SK-N-SH (cell line): ENCODE measurements around the gene MRTFB. TPM values are rescaled to one million over a fixed set of nuclear protein-coding genes. Genes with fewer than 3 reads are reported as not detected.

ENCODE experiments used
- CTCF ChIA-PET: fragments of 300-600, 350-600 bp; formaldehyde crosslinking; extraction: SDS; loops from one replicate; lab custom pipeline; 2021; lab: Yijun Ruan, JAX
- POLR2A ChIA-PET: fragments of 350-600 bp; sonication (Branson Sonifier 250); formaldehyde crosslinking; extraction: SDS; loops from one replicate; lab custom pipeline; 2020; ENCODE audit warnings: antibody characterized with exemption, inconsistent platforms; lab: Yijun Ruan, JAX
- DNase-seq: peaks from one replicate; pipeline ENCODE4 v3.0.0; 2012
- H2AFZ ChIP-seq: fragments of 200-600 bp; sonication (generic); 2 replicates; pipeline ENCODE4 v1.8.1; 2016; ENCODE audit warnings: antibody characterized with exemption, mild to moderate bottlenecking, low read depth
- H3F3A ChIP-seq: fragments of 200-600 bp; sonication (generic); replicated peaks from 2 replicates; pipeline ENCODE3; 2016; ENCODE audit warnings: antibody characterized with exemption, mild to moderate bottlenecking; ENCODE audit not compliant: insufficient read depth
- H3K27ac ChIP-seq, 2 experiments: fragments of 200-500 bp in 1 of 2; fragments of 200-600 bp in 1 of 2; sonication (Bioruptor generic) in 1 of 2; sonication (generic), shearing (Covaris generic) in 1 of 2; 2 replicates each; pipeline versions ENCODE4 v1.5.1 to v1.6.1; 2014 to 2016; ENCODE audit warnings: low read depth in 2 of 2, inconsistent platforms in 1 of 2, low read length in 1 of 2, mild to moderate bottlenecking in 1 of 2, mixed read lengths in 1 of 2
- H3K27me3 ChIP-seq: fragments of 200-600 bp; sonication (generic), shearing (Covaris generic); 2 replicates; pipeline ENCODE4 v1.6.1; 2016; ENCODE audit warnings: mixed run types; ENCODE audit not compliant: insufficient read depth
- H3K36me3 ChIP-seq, 2 experiments: fragments of 200-500 bp in 1 of 2; fragments of 200-600 bp in 1 of 2; sonication (Bioruptor generic) in 1 of 2; sonication (generic) in 1 of 2; replicated peaks in 1 of 2; 2 replicates each; pipeline versions ENCODE3 to v1.5.1; 2014 to 2016; ENCODE audit warnings: low read length in 1 of 2, mild to moderate bottlenecking in 1 of 2; ENCODE audit not compliant: insufficient read depth in 2 of 2, control insufficient read depth in 1 of 2
- H3K4me1 ChIP-seq, 2 experiments: fragments of 200-500 bp in 1 of 2; fragments of 200-600 bp in 1 of 2; sonication (Bioruptor generic) in 1 of 2; sonication (generic), shearing (Covaris generic) in 1 of 2; 2 replicates each; pipeline versions ENCODE4 v1.5.1 to v1.6.1; 2014 to 2016; ENCODE audit warnings: low read depth in 1 of 2, low read length in 1 of 2, mixed run types in 1 of 2; ENCODE audit not compliant: insufficient read depth in 2 of 2, control insufficient read depth in 1 of 2
- H3K4me2 ChIP-seq: fragments of 200-600 bp; sonication (generic), shearing (Covaris generic); 2 replicates; pipeline ENCODE4 v1.6.1; 2017; ENCODE audit warnings: mixed run types
- H3K4me3 ChIP-seq, 2 experiments: fragments of 200-500 bp in 1 of 2; fragments of 200-600 bp in 1 of 2; sonication (Bioruptor generic) in 1 of 2; sonication (generic), shearing (Covaris generic) in 1 of 2; 2 replicates each; pipeline versions ENCODE4 v1.5.1 to v1.8.1; 2014 to 2016; ENCODE audit warnings: low read depth in 2 of 2, inconsistent platforms in 1 of 2, low read length in 1 of 2, mild to moderate bottlenecking in 1 of 2, mixed read lengths in 1 of 2, moderate library complexity in 1 of 2
- H3K79me2 ChIP-seq: fragments of 200-600 bp; sonication (generic); 2 replicates; pipeline ENCODE4 v1.8.1; 2017; ENCODE audit warnings: mild to moderate bottlenecking; ENCODE audit not compliant: insufficient read depth
- H3K9ac ChIP-seq: fragments of 200-600 bp; sonication (generic); 2 replicates; pipeline ENCODE4 v1.6.1; 2017; ENCODE audit warnings: mixed run types
- H3K9me2 ChIP-seq: fragments of 200-600 bp; sonication (generic); 2 replicates; pipeline ENCODE4 v1.6.1; 2017; ENCODE audit warnings: mixed run types
- H3K9me3 ChIP-seq: fragments of 200-600 bp; sonication (generic); 2 replicates; pipeline ENCODE4 v1.6.1; 2017; ENCODE audit warnings: mixed run types, mild to moderate bottlenecking, moderate library complexity
- H4K20me1 ChIP-seq: fragments of 200-600 bp; sonication (generic); 2 replicates; pipeline ENCODE4 v1.6.1; 2017; ENCODE audit warnings: mild to moderate bottlenecking, mixed run types; ENCODE audit not compliant: insufficient read depth
- CTCF ChIP-seq: fragments of 200-600 bp; sonication (generic); IDR thresholded peaks from 2 replicates; pipeline ENCODE4 v1.6.1; 2017; ENCODE audit warnings: antibody characterized with exemption, mild to moderate bottlenecking, moderate library complexity
- EZH2phosphoT487 ChIP-seq: fragments of 200-600 bp; sonication (generic); IDR thresholded peaks from 2 replicates; pipeline ENCODE4 v1.6.1; 2017; ENCODE audit warnings: low read depth, mixed run types, mild to moderate bottlenecking, antibody characterized with exemption, moderate library complexity, borderline replicate concordance
- FOSL2 ChIP-seq: IDR thresholded peaks from 2 replicates; pipeline ENCODE4 v1.4.0; 2012; ENCODE audit warnings: low read depth, mild to moderate bottlenecking, moderate library complexity, borderline replicate concordance
- GABPA ChIP-seq: IDR thresholded peaks from 2 replicates; pipeline ENCODE4 v1.4.0; 2012; ENCODE audit warnings: low read depth, mild to moderate bottlenecking
- MEF2A ChIP-seq: IDR thresholded peaks from 2 replicates; pipeline ENCODE4 v1.4.0; 2012; ENCODE audit warnings: low read depth, borderline replicate concordance
- MXI1 ChIP-seq: IDR thresholded peaks from 2 replicates; pipeline ENCODE4 v1.6.1; 2012; ENCODE audit warnings: mild to moderate bottlenecking, low read depth, low read length, improper control_type of control experiment
- NFIC ChIP-seq: IDR thresholded peaks from 2 replicates; pipeline ENCODE4 v1.4.0; 2012; ENCODE audit warnings: borderline replicate concordance
- RFX5 ChIP-seq: IDR thresholded peaks from 2 replicates; pipeline ENCODE4 v1.6.1; 2012; ENCODE audit warnings: mild to moderate bottlenecking, improper control_type of control experiment, low read length
- RXRA ChIP-seq: IDR thresholded peaks from 2 replicates; pipeline ENCODE4 v1.4.0; 2012; ENCODE audit warnings: low read depth, mild to moderate bottlenecking, borderline replicate concordance
- TEAD4 ChIP-seq: IDR thresholded peaks from 2 replicates; pipeline ENCODE4 v1.4.0; 2012; ENCODE audit warnings: mild to moderate bottlenecking, borderline replicate concordance; ENCODE audit not compliant: insufficient read depth
- YY1 ChIP-seq: IDR thresholded peaks from 2 replicates; pipeline ENCODE4 v1.4.0; 2012; ENCODE audit warnings: low read depth, mild to moderate bottlenecking
- WGBS: methylation state at CpG from one replicate; pipeline ENCODE4 v1.1.6; 2017; ENCODE audit warnings: low lambda C conversion rate; 5-methylcytosine and 5-hydroxymethylcytosine counted together
- polyA plus RNA-seq, 3 experiments: library from polyadenylated mRNA; depleted of rRNA; stranded (reverse); fragments of >200 nt; gene quantifications; 2 replicates each; pipeline ENCODE4 v1.2.3, GENCODE V29; 2012
- TF ChIP-seq, protein P1 (sequence below): IDR thresholded peaks from 2 replicates; pipeline ENCODE4 v1.6.1; 2012; ENCODE audit warnings: mild to moderate bottlenecking, low read depth, low read length, moderate library complexity
- TF ChIP-seq, protein P2 (sequence below): IDR thresholded peaks from 2 replicates; pipeline ENCODE4 v1.4.0; 2012; ENCODE audit warnings: low read depth, borderline replicate concordance

Gene MRTFB
- polyA plus RNA-seq, 1 of the 3 experiments (the other 2 are of a cell fraction), result 3.3 TPM

DNA sequence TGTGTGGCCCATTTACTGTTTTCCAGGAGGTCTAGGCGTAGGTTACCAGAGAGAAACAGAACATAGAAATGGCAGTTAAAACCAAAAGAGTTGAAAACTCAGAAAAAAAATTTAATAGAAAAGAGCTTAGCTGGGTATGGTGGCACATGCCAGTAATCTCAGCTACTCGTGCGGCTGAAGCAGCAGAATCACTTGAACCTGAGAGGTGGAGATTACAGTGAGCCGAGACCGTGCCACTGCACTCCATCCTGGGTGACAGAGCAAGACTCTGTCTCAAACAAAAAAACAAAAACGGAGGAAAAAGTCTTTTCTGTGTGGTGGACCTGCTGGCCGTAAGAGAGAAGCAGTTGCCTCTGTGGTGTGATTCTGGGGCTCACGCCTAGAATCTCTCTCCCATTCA, 35.8 kb downstream of the MRTFB start:
- CTCF ChIA-PET, result interaction anchor here (1.3 to 1.6 kb wide), 2 partner anchors 10 to 184 kb away, joined by 3 to 5 read pairs; no protein-coding TSS in a partner anchor
- TF ChIP-seq RFX5, result no peak
- TF ChIP-seq RXRA, result no peak
- TF ChIP-seq, protein P1, sequence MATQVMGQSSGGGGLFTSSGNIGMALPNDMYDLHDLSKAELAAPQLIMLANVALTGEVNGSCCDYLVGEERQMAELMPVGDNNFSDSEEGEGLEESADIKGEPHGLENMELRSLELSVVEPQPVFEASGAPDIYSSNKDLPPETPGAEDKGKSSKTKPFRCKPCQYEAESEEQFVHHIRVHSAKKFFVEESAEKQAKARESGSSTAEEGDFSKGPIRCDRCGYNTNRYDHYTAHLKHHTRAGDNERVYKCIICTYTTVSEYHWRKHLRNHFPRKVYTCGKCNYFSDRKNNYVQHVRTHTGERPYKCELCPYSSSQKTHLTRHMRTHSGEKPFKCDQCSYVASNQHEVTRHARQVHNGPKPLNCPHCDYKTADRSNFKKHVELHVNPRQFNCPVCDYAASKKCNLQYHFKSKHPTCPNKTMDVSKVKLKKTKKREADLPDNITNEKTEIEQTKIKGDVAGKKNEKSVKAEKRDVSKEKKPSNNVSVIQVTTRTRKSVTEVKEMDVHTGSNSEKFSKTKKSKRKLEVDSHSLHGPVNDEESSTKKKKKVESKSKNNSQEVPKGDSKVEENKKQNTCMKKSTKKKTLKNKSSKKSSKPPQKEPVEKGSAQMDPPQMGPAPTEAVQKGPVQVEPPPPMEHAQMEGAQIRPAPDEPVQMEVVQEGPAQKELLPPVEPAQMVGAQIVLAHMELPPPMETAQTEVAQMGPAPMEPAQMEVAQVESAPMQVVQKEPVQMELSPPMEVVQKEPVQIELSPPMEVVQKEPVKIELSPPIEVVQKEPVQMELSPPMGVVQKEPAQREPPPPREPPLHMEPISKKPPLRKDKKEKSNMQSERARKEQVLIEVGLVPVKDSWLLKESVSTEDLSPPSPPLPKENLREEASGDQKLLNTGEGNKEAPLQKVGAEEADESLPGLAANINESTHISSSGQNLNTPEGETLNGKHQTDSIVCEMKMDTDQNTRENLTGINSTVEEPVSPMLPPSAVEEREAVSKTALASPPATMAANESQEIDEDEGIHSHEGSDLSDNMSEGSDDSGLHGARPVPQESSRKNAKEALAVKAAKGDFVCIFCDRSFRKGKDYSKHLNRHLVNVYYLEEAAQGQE, result no peak
- TF ChIP-seq CTCF, result no peak
- TF ChIP-seq MXI1, result no peak
- TF ChIP-seq GABPA, result no peak
- TF ChIP-seq, protein P2, sequence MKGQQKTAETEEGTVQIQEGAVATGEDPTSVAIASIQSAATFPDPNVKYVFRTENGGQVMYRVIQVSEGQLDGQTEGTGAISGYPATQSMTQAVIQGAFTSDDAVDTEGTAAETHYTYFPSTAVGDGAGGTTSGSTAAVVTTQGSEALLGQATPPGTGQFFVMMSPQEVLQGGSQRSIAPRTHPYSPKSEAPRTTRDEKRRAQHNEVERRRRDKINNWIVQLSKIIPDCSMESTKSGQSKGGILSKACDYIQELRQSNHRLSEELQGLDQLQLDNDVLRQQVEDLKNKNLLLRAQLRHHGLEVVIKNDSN, result no peak
- TF ChIP-seq FOSL2, result no peak
- TF ChIP-seq TEAD4, result no peak
- no peak for TF ChIP-seq MEF2A
- TF ChIP-seq NFIC, result no peak
- no peak for TF ChIP-seq YY1
- TF ChIP-seq EZH2phosphoT487, result no peak

More for the DNA sequence above, 35.8 kb downstream of the MRTFB start:
- Histone ChIP-seq H3K4me2 (no peak overlapping the region), H3K4me1 (peaks cover 0 to 6% of the 10 kb centered on the region in 2 experiments; a peak in 1 of 4 replicates), H3K79me2 (no peaks in the 10 kb centered on the region; the same call in 1 of the 2 replicates), H3K9ac (no peak overlapping the region), H3K9me2 (no peaks in the 10 kb centered on the region), H3F3A (no peaks in the 10 kb centered on the region), H3K9me3 (no peaks in the 10 kb centered on the region), H4K20me1 (no peaks in the 10 kb centered on the region; the same call in 1 of the 2 replicates), H3K27me3 (no peaks in the 10 kb centered on the region), H2AFZ (no peak overlapping the region), H3K4me3 (no peak overlapping the region), H3K36me3 (no peaks in the 10 kb centered on the region), H3K27ac (no peak overlapping the region)
- POLR2A ChIA-PET, result no interaction called here
- DNase-seq, result no peak
- 98% methylated on average over 8 of the region's 8 CpGs for WGBS
